IPS-18a (cell line): ENCODE results near the gene SERPINE2.

Experiments
- H3K27ac ChIP-seq: one replicate; pipeline ENCODE4 v1.5.1; 2013; ENCODE audit warnings: low read length
- H3K27me3 ChIP-seq: one replicate; pipeline ENCODE4 v1.6.1; 2013; ENCODE audit warnings: mild to moderate bottlenecking, low read length; ENCODE audit not compliant: control insufficient read depth, insufficient read depth
- H3K36me3 ChIP-seq: one replicate; pipeline ENCODE4 v1.6.1; 2013; ENCODE audit warnings: low read depth, low read length; ENCODE audit not compliant: control insufficient read depth
- H3K4me1 ChIP-seq: one replicate; pipeline ENCODE4 v1.6.1; 2013; ENCODE audit warnings: low read depth, low read length; ENCODE audit not compliant: control insufficient read depth
- H3K4me3 ChIP-seq: one replicate; pipeline ENCODE4 v1.5.1; 2013; ENCODE audit warnings: low read length
- H3K9ac ChIP-seq: one replicate; pipeline ENCODE4 v1.6.1; 2013; ENCODE audit warnings: mild to moderate bottlenecking, low read length, moderate library complexity
- H3K9me3 ChIP-seq: one replicate; pipeline ENCODE4 v1.6.1; 2013; ENCODE audit warnings: low read depth, low read length; ENCODE audit not compliant: control insufficient read depth

The SERPINE2 gene

DNA sequence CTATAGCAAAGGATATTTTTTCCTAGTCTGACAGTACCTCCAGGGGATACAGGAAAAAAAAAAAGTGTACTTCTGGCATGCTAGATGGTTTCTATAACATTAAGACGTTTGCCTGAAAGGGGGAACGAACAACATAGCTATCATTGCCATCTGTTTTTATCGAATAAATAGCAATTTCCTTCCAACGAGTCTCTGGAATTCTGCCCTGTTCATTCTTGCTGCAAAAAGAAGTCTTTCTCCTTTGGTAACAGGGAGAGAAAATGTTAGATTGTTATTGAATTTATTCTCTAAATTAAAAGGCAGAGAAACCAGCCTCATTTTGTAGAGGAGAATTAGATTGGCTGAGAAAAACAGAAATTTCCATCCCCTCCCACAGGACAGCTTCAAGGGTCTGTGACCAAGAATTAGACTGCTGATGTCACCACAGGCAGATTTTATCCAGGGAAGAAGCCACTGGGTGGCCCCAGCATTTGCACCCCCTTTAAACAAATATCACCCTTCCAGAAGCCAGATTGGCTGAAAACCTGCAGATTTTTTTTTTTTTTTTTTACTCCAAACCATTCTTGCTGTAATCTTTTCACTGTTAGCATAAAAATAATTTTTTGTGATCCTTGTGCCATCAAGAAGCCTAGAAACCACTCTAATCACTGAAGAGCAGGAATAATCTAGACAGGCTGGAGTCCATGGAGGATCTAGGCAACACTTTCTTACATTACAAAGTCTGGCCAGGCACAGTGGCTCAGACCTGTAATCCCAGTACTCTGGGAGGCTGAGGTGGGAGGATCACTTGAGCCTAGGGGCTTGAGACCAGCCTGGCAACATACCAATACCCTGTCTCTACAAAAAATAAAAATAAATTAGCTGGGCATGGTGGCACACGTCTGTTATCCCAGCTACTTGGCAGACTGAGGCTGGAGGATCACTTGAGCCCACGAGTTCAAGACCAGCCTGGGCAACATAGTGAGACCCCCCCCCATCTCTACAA is 106.0 kb downstream of the SERPINE2 start:
- Histone ChIP-seq H3K36me3 (no peaks in the 10 kb centered on the region), H3K9ac (no peak overlapping the region), H3K27ac (no peak overlapping the region), H3K27me3 (no peaks in the 10 kb centered on the region), H3K4me1 (peaks cover 42% of the 10 kb centered on the region), H3K9me3 (no peaks in the 10 kb centered on the region), H3K4me3 (no peak overlapping the region)

DNA sequence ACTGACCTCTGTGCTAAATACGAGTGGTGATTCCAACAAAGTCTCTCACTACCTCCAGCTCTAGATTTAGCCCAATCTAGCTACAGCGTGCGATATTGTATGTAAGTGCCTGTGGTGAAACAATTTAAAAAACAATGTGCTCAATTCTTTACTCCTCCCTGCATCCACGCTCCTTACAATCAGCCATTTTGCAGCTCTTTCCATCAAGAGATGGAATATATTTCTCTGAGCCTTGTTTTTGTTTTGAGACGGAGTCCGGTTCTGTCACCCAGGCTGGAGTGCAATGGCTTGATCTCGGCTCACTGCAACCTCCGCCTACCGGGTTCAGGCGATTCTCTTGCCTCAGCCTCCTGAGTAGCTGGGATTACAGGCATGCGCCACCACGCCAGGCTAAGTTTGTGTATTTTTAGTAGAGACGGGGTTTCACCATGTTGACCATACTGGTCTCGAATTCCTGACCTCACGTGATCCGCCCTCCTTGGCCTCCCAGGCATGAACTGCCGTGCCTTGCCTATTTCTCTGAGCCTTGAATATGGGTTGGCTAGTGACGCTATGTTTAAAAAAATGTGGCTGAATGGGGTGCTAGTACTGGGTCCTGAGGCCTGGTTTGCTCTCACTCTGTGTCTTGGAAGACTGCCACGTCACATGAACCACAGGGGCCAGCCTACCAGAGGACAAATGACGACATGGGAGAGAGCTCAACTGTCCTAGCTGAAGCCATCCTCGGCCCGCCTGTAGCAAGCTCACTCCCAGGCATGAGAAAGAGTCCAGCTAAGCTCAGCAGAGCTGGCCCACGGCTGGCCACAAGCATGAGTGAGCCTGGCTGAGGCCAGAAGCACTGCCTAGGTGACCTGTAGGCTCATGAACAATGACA is 108.7 kb downstream of the SERPINE2 start:
- no peaks in the 10 kb centered on the region for H3K9me3 ChIP-seq
- no peak overlapping the region for H3K27ac ChIP-seq
- H3K4me3 ChIP-seq, result no peak overlapping the region
- H3K36me3 ChIP-seq, result peaks cover under 1% of the 10 kb centered on the region
- no peak overlapping the region for H3K9ac ChIP-seq
- H3K27me3 ChIP-seq, result no peaks in the 10 kb centered on the region
- peaks cover 14% of the 10 kb centered on the region for H3K4me1 ChIP-seq

DNA sequence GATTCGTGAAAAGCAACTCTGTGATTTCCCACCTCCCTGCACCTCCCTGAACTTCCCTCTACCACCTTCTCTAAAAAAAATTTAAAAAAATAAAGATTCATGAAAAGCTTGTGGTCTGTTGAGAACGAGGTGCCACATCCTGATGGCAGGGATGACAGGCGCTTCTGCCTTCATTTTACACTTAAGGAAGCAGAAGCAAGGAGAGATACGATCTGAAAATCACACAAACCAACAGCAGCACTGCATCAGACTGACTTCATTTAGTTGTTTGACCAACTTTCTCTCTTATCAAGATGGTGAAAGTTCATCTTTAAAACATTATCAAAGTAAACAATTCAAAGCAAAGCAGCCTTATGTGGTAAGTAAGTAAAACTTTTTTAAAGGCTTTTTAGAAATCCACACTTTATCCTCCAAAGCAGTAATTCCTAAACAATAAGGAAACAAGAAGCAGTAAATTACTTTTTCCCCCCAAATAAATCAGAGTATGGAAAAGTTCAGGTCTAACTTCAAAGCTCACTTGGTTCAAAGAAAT is 109.4 kb downstream of the SERPINE2 start:
- Histone ChIP-seq H3K4me3 (no peak overlapping the region), H3K4me1 (peaks cover 7% of the 10 kb centered on the region), H3K9me3 (no peaks in the 10 kb centered on the region), H3K27me3 (no peaks in the 10 kb centered on the region), H3K27ac (no peak overlapping the region), H3K36me3 (peaks cover 3% of the 10 kb centered on the region), H3K9ac (no peak overlapping the region)

DNA sequence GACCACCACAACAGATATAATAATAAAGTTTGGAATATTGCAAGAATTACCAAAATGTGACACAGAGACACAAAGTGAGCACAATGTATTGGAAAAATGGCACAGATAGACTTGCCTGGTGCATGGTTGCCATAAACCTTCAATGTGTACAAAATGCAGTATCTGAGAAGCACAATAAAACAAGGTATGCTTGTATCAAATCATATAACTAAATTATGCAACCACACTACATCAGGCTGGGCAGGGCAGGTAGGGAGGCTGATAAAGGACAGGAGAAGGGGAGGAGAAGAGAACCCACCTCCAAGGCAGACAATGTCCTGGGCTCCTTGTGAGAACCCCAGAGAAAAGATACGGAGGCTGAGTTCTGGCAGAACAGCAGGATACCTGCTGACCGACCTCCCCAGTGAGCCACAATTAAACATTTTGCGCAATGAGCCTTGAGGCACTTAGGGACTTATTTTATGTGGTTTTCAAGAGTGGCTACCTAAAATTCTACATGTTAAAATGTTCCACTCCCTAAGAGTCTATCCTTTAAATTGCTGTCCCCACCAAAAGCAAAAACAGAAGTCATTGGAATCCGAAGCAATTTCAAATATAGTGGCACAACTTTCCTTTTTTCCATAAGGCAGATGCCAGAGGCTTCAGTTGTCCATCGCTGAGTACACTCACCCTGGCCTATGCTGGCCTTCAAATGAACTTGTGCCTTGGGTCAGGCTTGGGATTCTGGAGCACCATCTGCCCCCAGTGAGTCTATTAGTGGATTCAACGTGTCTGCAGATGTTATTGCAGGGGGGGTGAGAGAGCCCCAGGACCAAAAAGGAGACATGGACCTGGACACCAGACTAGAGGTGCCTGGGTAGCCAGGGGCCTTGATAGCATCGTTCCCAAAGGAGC is 110.7 kb downstream of the SERPINE2 start:
- Histone ChIP-seq H3K4me1 (peaks cover 6% of the 10 kb centered on the region), H3K36me3 (peaks cover 3% of the 10 kb centered on the region), H3K27ac (no peak overlapping the region), H3K9ac (no peak overlapping the region), H3K27me3 (no peaks in the 10 kb centered on the region), H3K9me3 (no peaks in the 10 kb centered on the region), H3K4me3 (no peak overlapping the region)

DNA sequence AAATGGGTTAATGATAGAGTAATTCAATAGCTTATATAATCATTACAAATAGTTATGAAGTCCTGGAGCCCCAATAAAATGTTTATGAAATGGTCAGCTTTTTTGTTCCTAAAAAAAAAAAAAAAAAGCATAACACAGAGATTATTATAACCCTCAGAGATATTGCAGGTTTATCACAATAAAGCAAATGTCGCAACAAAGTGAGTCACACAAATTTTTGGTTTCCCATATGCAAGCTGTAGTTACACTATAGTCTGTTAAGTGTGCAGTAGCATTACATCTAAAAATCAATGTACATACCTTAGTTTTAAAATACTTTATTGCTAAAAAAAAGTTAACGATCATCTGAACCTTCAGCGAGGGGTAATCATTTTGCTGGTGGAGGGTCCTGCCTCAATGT is 114.0 kb downstream of the SERPINE2 start:
- no peak overlapping the region for H3K4me3 ChIP-seq
- no peaks in the 10 kb centered on the region for H3K27me3 ChIP-seq
- H3K4me1 ChIP-seq, result peaks cover 4% of the 10 kb centered on the region
- H3K9ac ChIP-seq, result no peak overlapping the region
- no peak overlapping the region for H3K27ac ChIP-seq
- H3K9me3 ChIP-seq, result no peaks in the 10 kb centered on the region
- peaks cover 3% of the 10 kb centered on the region for H3K36me3 ChIP-seq
